GM19099 (cell line): ENCODE data around the gene CRADD.

Source experiments
- POLR2A ChIP-seq: IDR thresholded peaks from 3 replicates; pipeline ENCODE4 v1.6.1; 2011; ENCODE audit warnings: low read depth; ENCODE audit not compliant: insufficient read length; ENCODE audit errors: extremely low read depth

The CRADD gene

GRCh38 chr12:93737457-93738198 lies 60.5 kb downstream of the CRADD start:
- TF ChIP-seq POLR2A, result no peak

- TF ChIP-seq POLR2A, result no peak
Measured at GRCh38 chr12:93738199-93739058, 61.3 kb downstream of the CRADD start.

DNA sequence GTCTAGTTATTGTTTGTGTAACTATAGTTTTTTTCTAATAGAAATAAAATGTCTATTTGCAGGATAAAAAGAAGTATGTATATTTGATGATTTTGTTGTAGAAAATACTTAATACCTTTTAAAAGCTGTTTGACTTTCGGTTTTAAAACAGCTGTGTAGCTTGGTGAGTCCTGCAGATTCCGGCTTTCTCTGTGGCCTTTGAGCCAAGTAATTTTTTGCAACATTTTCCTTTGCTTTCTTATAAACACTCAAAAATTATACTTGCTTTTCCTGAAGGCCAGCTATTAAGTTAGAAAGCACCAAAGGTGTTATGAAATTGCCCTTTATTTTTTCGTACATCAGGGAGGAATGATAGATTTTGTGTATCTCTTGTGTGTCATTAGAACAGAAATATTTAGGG lies 63.6 kb downstream of the CRADD start:
- TF ChIP-seq POLR2A, result no peak

DNA sequence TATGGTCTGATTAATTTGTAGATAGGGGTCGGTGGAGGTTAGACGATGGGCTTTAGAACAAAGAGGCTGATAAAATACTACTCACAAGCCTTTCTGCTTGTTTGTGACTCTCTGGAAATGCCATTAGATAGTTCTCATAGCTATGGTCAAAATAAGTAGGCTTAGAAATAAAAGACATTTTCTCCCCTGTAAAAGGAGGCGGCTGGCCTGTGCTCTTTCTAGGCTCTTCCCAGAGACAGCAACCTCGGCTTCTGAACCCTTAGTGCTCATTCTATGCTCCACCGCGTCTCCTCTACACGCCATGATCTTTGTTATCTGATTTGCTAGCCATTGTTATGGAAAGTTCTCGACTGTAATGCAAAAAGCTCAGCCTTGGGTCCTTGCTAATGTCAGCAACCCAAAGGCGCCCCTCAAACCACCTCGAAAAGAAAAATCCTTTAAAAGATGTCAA lies 64.5 kb downstream of the CRADD start:
- TF ChIP-seq POLR2A, result no peak

- no peak for TF ChIP-seq POLR2A
Measured at GRCh38 chr12:93742110-93742934, 65.1 kb downstream of the CRADD start.

- no peak for TF ChIP-seq POLR2A
Measured at GRCh38 chr12:93743229-93743998, 66.2 kb downstream of the CRADD start.

DNA sequence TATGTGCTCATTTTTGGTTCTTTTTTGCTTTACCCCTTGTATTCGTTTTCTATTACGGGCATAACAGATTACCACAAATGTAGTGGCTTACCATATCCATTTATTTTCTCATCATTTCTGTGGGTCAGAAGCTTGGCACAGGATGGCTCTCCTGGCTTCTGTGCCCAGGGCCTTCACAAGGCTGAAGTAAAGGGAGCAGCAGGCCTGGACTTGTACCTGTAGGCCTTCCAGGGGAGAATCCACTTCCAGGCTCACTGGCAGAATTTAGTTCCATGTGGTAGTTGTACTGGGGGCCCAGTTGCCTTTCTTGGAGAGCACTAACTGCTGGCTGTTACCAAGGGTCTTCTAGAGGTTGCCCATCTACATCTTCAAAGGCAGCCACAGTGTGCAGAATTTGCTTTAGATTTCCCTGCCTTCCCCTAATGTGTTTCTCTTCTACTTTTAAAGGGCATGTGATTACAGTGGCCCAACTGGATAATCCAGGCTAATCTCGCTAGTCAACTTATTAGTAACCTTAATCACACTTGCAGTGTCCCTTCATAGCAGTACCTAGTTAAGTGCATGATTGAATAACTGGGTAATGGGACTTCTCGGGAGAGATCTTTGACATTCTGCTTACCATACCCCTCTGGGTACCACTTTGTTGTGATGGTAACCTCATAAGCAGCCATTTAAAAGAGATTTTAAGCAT lies 67.0 kb downstream of the CRADD start:
- no peak for TF ChIP-seq POLR2A

- no peak for TF ChIP-seq POLR2A
Measured at GRCh38 chr12:93745286-93745685, 68.1 kb downstream of the CRADD start.

DNA sequence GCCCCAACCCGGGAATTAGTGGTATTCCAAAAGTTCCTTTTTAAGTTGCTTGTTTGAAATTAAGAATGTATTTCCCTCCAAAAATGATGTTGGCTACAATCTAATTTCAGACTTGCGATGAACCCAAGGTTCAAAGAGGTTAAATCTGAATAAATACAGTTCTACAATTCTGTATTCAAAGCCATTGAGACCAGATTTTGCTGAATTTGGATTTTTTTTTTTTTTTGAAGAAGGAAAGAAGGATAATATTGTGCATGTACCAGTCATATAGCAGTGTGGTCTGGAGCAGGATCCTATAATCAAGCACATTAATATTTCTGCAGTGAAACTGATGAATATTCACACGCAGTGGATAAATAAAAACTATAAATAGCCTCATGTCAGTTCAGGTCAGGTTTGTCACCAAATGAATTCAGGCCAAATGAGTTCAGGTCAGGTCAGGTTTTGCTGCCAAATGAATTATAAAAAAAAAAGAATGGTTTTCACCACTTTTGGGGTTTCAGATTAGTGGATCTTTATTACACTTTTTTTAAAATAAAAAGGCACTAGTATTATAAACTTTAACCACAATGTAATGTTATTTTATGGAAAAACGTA lies 69.5 kb downstream of the CRADD start:
- TF ChIP-seq POLR2A, result no peak

- no peak for TF ChIP-seq POLR2A
Measured at GRCh38 chr12:93748672-93749383, 71.7 kb downstream of the CRADD start.

GRCh38 chr12:93749515-93749914 lies 72.3 kb downstream of the CRADD start:
- no peak for TF ChIP-seq POLR2A

GRCh38 chr12:93750056-93750455 lies 72.9 kb downstream of the CRADD start:
- no peak for TF ChIP-seq POLR2A
